GM12874 (cell line): ENCODE measurements around the gene MYO5C.

Experiments used
- CTCF ChIP-seq: IDR thresholded peaks from 2 replicates; pipeline ENCODE4 v1.5.1; 2011; ENCODE audit warnings: low read depth, mild to moderate bottlenecking, control low read depth, low read length, moderate library complexity; ENCODE audit not compliant: insufficient read depth

The MYO5C gene

GRCh38 chr15:52283281-52283680, 12.3 kb downstream of the MYO5C start:
- TF ChIP-seq CTCF, result no peak

- no peak for TF ChIP-seq CTCF
These were observed 13.2 kb downstream of the MYO5C start for GRCh38 chr15:52282418-52282817.

GRCh38 chr15:52281085-52282035, 14.2 kb downstream of the MYO5C start:
- TF ChIP-seq CTCF, result no peak

- no peak for TF ChIP-seq CTCF
These were observed 15.1 kb downstream of the MYO5C start for GRCh38 chr15:52280326-52281084.

- no peak for TF ChIP-seq CTCF
These were observed 16.8 kb downstream of the MYO5C start for GRCh38 chr15:52278636-52279367.

GRCh38 chr15:52278135-52278534, 17.5 kb downstream of the MYO5C start:
- TF ChIP-seq CTCF, result no peak

GRCh38 chr15:52277575-52277974, 18.0 kb downstream of the MYO5C start:
- TF ChIP-seq CTCF, result no peak
